GM23248 (cell line): Measurements from ENCODE around the gene PAM. TPM values are rescaled to one million over a fixed set of nuclear protein-coding genes. Genes with fewer than 3 reads are reported as not detected.

Source experiments
- DNase-seq: peaks from one replicate; pipeline ENCODE4 v3.0.0-alpha.2; 2015
- H2AFZ ChIP-seq: fragments of 200-600 bp; sonication (generic); 2 replicates; pipeline ENCODE4 v1.6.1; 2016; ENCODE audit warnings: antibody characterized with exemption
- H3F3A ChIP-seq: fragments of 200-600 bp; sonication (generic); 2 replicates; pipeline ENCODE4 v1.6.1; 2016; ENCODE audit warnings: mild to moderate bottlenecking, antibody characterized with exemption, mixed run types; ENCODE audit not compliant: insufficient read depth
- H3K27ac ChIP-seq: fragments of 200-600 bp; sonication (generic); 2 replicates; pipeline ENCODE4 v1.5.1; 2016; ENCODE audit warnings: mild to moderate bottlenecking
- H3K27me3 ChIP-seq: fragments of 200-600 bp; sonication (generic); replicated peaks from 2 replicates; pipeline ENCODE4 v1.6.1; 2016; ENCODE audit warnings: mild to moderate bottlenecking; ENCODE audit not compliant: insufficient read depth
- H3K36me3 ChIP-seq: fragments of 200-600 bp; sonication (generic); 2 replicates; pipeline ENCODE4 v1.6.1; 2016; ENCODE audit warnings: low read depth, mild to moderate bottlenecking
- H3K4me1 ChIP-seq: fragments of 200-600 bp; sonication (generic); 2 replicates; pipeline ENCODE4 v1.6.1; 2016; ENCODE audit warnings: mild to moderate bottlenecking; ENCODE audit not compliant: insufficient read depth
- H3K4me2 ChIP-seq: fragments of 200-600 bp; sonication (generic); one replicate; pipeline ENCODE4 v1.6.1; 2016; ENCODE audit warnings: mild to moderate bottlenecking; ENCODE audit not compliant: unreplicated experiment
- H3K4me3 ChIP-seq: fragments of 200-600 bp; sonication (generic); 2 replicates; pipeline ENCODE4 v1.5.1; 2016; ENCODE audit warnings: mild to moderate bottlenecking
- H3K79me2 ChIP-seq: fragments of 200-600 bp; sonication (generic); 2 replicates; pipeline ENCODE4 v1.6.1; 2016; ENCODE audit warnings: mild to moderate bottlenecking; ENCODE audit not compliant: insufficient read depth
- H3K9ac ChIP-seq: fragments of 200-600 bp; sonication (generic); 2 replicates; pipeline ENCODE4 v1.6.1; 2016; ENCODE audit warnings: mild to moderate bottlenecking
- H3K9me2 ChIP-seq: fragments of 200-600 bp; sonication (generic); 2 replicates; pipeline ENCODE4 v1.6.1; 2016; ENCODE audit warnings: mixed run types, mild to moderate bottlenecking, moderate library complexity; ENCODE audit not compliant: insufficient read depth
- H3K9me3 ChIP-seq: fragments of 200-600 bp; sonication (generic); one replicate; pipeline ENCODE4 v1.6.1; 2017; ENCODE audit warnings: low read depth
- H4K20me1 ChIP-seq: fragments of 200-600 bp; sonication (generic); 2 replicates; pipeline ENCODE4 v1.6.0; 2016; ENCODE audit not compliant: insufficient read depth
- EZH2 ChIP-seq: fragments of 200-600 bp; sonication (generic); IDR thresholded peaks from 2 replicates; pipeline ENCODE4 v1.6.1; 2018; ENCODE audit warnings: antibody characterized with exemption, mild to moderate bottlenecking; ENCODE audit not compliant: insufficient read depth, poor library complexity, severe bottlenecking
- EZH2phosphoT487 ChIP-seq: fragments of 200-600 bp; sonication (generic); IDR thresholded peaks from 2 replicates; pipeline ENCODE4 v1.6.1; 2018; ENCODE audit warnings: antibody characterized with exemption, moderate library complexity, mild to moderate bottlenecking, low read depth; ENCODE audit not compliant: insufficient read depth
- WGBS, 2 experiments: methylation state at CpG; one replicate each; pipeline ENCODE4 v1.1.6; 2015 to 2017; ENCODE audit warnings: low lambda C conversion rate in 2 of 2, low coverage in 1 of 2; ENCODE audit errors: missing lambda C conversion rate in 2 of 2; 5-methylcytosine and 5-hydroxymethylcytosine counted together
- in situ Hi-C: fragments of 300-500 bp; cut with MboI; formaldehyde crosslinking; loops from 2 replicates; pipeline ENCODE4 v1.15.0; 2020
- polyA plus RNA-seq: library from polyadenylated mRNA; unstranded; fragments of >200 nt; fragmentation: Nextera tagmentation; extraction: Ambion mirVana; gene quantifications from 2 replicates; pipeline ENCODE4 v1.2.1, GENCODE V29; 2016
- total RNA-seq: library from RNA; depleted of rRNA; stranded (reverse); fragments of >200 nt; shearing (Covaris generic); gene quantifications from 2 replicates; pipeline ENCODE4 v1.2.3, GENCODE V29; 2014

Gene PAM
- total and polyA plus RNA-seq, 2 experiments from 2014 or later: 429 to 499 TPM

DNA sequence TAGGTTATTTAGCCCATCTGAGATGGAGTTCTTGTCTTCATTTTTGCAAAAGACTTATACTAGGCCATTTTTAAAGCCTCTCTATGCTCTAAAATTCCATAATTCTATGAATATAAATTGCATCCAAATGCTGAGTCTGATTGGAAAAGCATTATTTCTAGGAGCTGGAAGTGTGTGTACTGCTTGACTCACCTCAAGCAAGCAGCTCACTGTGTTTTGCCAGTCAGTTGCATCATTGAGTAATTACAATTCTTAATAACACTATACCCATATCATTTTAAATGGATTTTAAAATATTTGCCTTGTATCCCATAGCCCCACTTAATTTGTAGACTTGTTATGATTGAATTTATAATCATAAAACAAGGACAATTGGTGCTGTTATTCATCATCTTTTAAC lies 161.0 kb downstream of the PAM start:
- H3K9ac ChIP-seq: no peak overlapping the region
- TF ChIP-seq EZH2: no peak
- no peak for TF ChIP-seq EZH2phosphoT487
- no peak overlapping the region for H2AFZ ChIP-seq
- peaks cover 22% of the 10 kb centered on the region for H3F3A ChIP-seq
- H3K4me2 ChIP-seq: no peak overlapping the region
- H3K79me2 ChIP-seq: peaks cover 37% of the 10 kb centered on the region
- H3K4me1 ChIP-seq: peaks cover 35% of the 10 kb centered on the region
- no peak overlapping the region for H3K4me3 ChIP-seq
- no peaks in the 10 kb centered on the region for H3K27me3 ChIP-seq
- H3K9me2 ChIP-seq: no peaks in the 10 kb centered on the region
- peak; percentile 71 for DNase-seq
- H3K9me3 ChIP-seq: no peaks in the 10 kb centered on the region
- in situ Hi-C loops: no loop called here
- peak overlapping the region; percentile 16; the same call in 1 of the 2 replicates for H3K27ac ChIP-seq
- no peaks in the 10 kb centered on the region for H4K20me1 ChIP-seq
- peaks cover 14% of the 10 kb centered on the region; the same call in 1 of the 2 replicates for H3K36me3 ChIP-seq

DNA sequence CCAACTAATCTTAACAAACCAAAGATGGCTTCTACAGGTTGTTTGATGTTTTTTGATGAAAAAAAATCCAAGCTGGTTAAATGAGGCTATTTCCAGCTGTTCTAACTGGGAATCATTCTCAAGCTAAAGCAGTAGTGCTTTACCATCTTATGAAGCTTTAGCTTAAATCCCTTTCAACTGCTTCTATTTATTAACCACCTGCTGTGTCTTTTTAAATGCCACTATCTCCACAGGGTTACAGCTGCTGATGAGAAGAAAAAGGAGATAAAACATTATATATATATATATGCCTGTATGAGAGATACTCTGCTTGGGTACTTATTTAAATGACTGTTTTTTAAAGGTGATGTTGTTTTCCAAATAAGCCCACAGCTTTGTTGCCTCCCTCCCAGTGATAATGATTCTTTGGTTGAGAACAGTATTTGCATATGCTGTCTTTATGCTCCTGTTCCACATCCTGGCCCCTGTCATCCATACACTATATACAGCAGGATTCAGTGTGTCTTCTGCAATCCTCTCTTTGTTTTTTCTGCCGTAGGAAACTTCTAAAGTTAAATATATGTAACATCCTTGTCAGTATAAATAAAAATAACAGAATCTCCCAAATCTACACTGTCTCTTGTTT lies 164.0 kb downstream of the PAM start:
- peaks cover 16% of the 10 kb centered on the region; the same call in 1 of the 2 replicates for H3K79me2 ChIP-seq
- no peak for DNase-seq
- no peak overlapping the region for H3K4me2 ChIP-seq
- no peak overlapping the region for H3K27ac ChIP-seq
- H3F3A ChIP-seq: 0 out of 2 replicates have a peak, but pooled peaks cover 10% of the 10 kb centered on the region
- whole genome bisulfite sequencing, 2 experiments: 96 to 100% methylated on average over 1 of the region's 1 CpG
- H3K9me3 ChIP-seq: no peaks in the 10 kb centered on the region
- H3K9me2 ChIP-seq: no peaks in the 10 kb centered on the region
- H3K9ac ChIP-seq: no peak overlapping the region
- peaks cover 12% of the 10 kb centered on the region; the same call in 1 of the 2 replicates for H3K36me3 ChIP-seq
- in situ Hi-C loops: no loop called here
- H3K27me3 ChIP-seq: no peaks in the 10 kb centered on the region
- H2AFZ ChIP-seq: no peak overlapping the region
- H3K4me1 ChIP-seq: peaks cover 37% of the 10 kb centered on the region
- H4K20me1 ChIP-seq: no peaks in the 10 kb centered on the region
- H3K4me3 ChIP-seq: no peak overlapping the region
- TF ChIP-seq EZH2phosphoT487: no peak
- TF ChIP-seq EZH2: no peak

DNA sequence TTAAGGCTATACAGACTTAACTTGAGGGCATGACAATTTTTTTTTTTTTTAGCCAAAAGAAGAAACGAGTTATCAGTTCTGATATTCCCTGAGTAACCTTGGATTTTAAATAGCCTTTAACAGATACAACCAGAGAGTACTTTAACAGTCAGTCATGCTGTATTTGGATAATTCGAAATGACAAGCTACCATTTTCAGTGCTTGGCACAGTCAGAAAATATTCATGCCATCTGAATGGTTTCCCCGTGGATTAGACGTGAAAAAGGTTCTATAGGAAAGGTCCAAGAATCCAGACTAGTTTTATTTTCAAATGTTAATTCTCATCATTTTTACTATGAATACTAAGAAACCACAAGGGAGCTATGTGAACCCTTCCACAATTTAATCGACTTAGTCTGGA lies 165.7 kb downstream of the PAM start:
- Histone ChIP-seq H3K9me3 (no peaks in the 10 kb centered on the region), H3K4me2 (no peak overlapping the region), H3K27ac (no peak overlapping the region), H3K9me2 (no peaks in the 10 kb centered on the region), H3F3A (0 out of 2 replicates have a peak, but pooled peaks cover 10% of the 10 kb centered on the region), H3K79me2 (0 out of 2 replicates have a peak, but pooled peaks cover 3% of the 10 kb centered on the region), H3K36me3 (no peaks in the 10 kb centered on the region; the same call in 1 of the 2 replicates), H3K9ac (no peak overlapping the region), H4K20me1 (no peaks in the 10 kb centered on the region), H3K4me1 (peaks cover 37% of the 10 kb centered on the region), H3K27me3 (no peaks in the 10 kb centered on the region), H3K4me3 (no peak overlapping the region), H2AFZ (no peak overlapping the region)
- no peak for DNase-seq
- TF ChIP-seq EZH2 (no peak), EZH2phosphoT487 (no peak)
- WGBS, 2 experiments: 92 to 98% methylated on average over 5 of the region's 5 CpGs
- in situ Hi-C loops: no loop called here

DNA sequence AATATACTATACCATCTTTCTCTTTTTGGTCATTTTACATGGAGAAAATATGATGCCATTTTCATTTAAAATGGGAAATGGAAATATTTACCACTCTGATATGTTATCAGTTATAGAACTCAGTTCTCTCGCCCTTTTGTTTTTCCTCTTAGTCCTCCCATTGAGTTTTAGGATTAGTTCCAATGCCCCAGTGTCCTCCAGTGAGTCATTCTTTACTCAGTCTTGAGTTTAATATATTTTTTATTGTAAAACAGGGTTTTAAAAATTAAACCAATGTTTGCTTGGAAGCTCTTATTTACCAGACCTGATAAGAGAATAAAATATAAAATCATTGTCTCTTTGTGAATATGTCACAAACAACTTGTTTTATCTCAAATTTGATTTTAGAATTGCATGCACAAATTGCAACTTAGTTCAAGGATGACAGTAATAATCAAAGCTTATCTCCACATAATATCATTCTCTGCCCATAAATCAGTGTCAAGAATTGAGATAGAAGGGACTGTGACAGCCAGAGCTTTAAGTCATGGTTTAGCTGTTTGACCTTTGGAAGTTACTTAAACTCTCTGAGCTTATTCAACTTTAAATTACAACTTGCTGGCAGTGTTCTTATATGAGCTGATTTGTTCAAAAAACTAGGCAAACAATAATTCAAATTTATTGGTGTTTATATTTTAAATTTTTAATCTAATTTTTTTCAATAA lies 166.4 kb downstream of the PAM start:
- H2AFZ ChIP-seq: no peak overlapping the region
- in situ Hi-C loops: no loop called here
- no peaks in the 10 kb centered on the region for H4K20me1 ChIP-seq
- peaks cover 1% of the 10 kb centered on the region; the same call in 1 of the 2 replicates for H3K36me3 ChIP-seq
- 0 out of 2 replicates have a peak, but pooled peaks cover 10% of the 10 kb centered on the region for H3F3A ChIP-seq
- H3K9me2 ChIP-seq: no peaks in the 10 kb centered on the region
- DNase-seq: peak; percentile 65
- H3K9ac ChIP-seq: no peak overlapping the region
- H3K9me3 ChIP-seq: no peaks in the 10 kb centered on the region
- TF ChIP-seq EZH2phosphoT487: no peak
- TF ChIP-seq EZH2: no peak
- WGBS, 2 experiments: 65 to 84% methylated on average over 1 of the region's 1 CpG
- H3K79me2 ChIP-seq: 0 out of 2 replicates have a peak, but pooled peaks cover 3% of the 10 kb centered on the region
- peaks cover 31% of the 10 kb centered on the region for H3K4me1 ChIP-seq
- H3K4me3 ChIP-seq: no peak overlapping the region
- peak overlapping the region; percentile 32 for H3K4me2 ChIP-seq
- no peak overlapping the region for H3K27ac ChIP-seq
- H3K27me3 ChIP-seq: no peaks in the 10 kb centered on the region
